Activated T-helper 1 cell treated with anti-CD3 and anti-CD28 coated beads, Interleukin-12 subunit alpha, Interleukin-12 subunit beta, Interleukin-2, Interleukin-4 antibody, amounts not matched to agents 30 ng/mL and 10 ng/mL and 1 ng/mL, durations not matched to agents 14 hours and 24 hours and 36 hours (primary cell): Measurements from ENCODE around the gene KISS1R. TPM values are rescaled to one million over a fixed set of nuclear protein-coding genes. Genes with fewer than 3 reads are reported as not detected.

Source experiments
- DNase-seq: peaks from one replicate; pipeline ENCODE4 v3.0.0; 2021; ENCODE audit warnings: low spot score
- H3K27ac Mint-ChIP-seq: one replicate; pipeline ENCODE4 v1.8.0; 2021; ENCODE audit warnings: mild to moderate bottlenecking, mixed read lengths
- H3K27me3 Mint-ChIP-seq: one replicate; pipeline ENCODE4 v1.8.0; 2022; ENCODE audit warnings: mild to moderate bottlenecking, moderate library complexity, mixed read lengths; ENCODE audit not compliant: insufficient read depth
- H3K36me3 Mint-ChIP-seq: one replicate; pipeline ENCODE4 v1.8.0; 2021; ENCODE audit warnings: low read depth, mixed read lengths
- H3K4me1 Mint-ChIP-seq: one replicate; pipeline ENCODE4 v1.8.0; 2021; ENCODE audit warnings: low read depth, mixed read lengths
- H3K4me3 Mint-ChIP-seq: one replicate; pipeline ENCODE4 v1.8.0; 2021; ENCODE audit warnings: mild to moderate bottlenecking, moderate library complexity, mixed read lengths
- H3K9me3 Mint-ChIP-seq: one replicate; pipeline ENCODE4 v1.8.0; 2021; ENCODE audit warnings: mixed read lengths
- intact Hi-C: fragments of 100-400 bp; cut with micrococcal nuclease; formaldehyde crosslinking; loops from one replicate; pipeline ENCODE4 v1.15.1; 2024
- total RNA-seq: library from RNA; stranded (reverse); gene quantifications from 2 replicates; pipeline ENCODE4 v1.2.3, GENCODE V29; 2022

KISS1R gene
- total RNA-seq, 1 donor from 2014 or later: 8.9 TPM

GRCh38 chr19:966485-967088, 49.5 kb downstream of the KISS1R start:
- Mint-ChIP-seq H3K27me3 (no peaks in the 10 kb centered on the region), H3K27ac (no peak overlapping the region), H3K36me3 (peaks cover 30% of the 10 kb centered on the region), H3K9me3 (peaks cover 8% of the 10 kb centered on the region), H3K4me1 (no peaks in the 10 kb centered on the region), H3K4me3 (no peak overlapping the region)
- intact Hi-C loops: no loop called here
- no peak for DNase-seq

Other genes starting within 250 kb of the KISS1R start
- 5.5 and 5.6 TPM in 2 replicates for gene FSTL3, start 240.9 kb upstream of the KISS1R start, total RNA-seq
- not detected in 2 replicates for gene PRSS57, start 221.9 kb upstream of the KISS1R start, total RNA-seq
- 0.18 TPM in 1 of 2 replicates, not detected in the other for gene PALM, start 208.4 kb upstream of the KISS1R start, total RNA-seq
- not detected in 2 replicates for gene MISP, start 166.2 kb upstream of the KISS1R start, total RNA-seq
- 735 and 829 TPM in 2 replicates for gene PTBP1, start 119.9 kb upstream of the KISS1R start, total RNA-seq
- not detected in 2 replicates for gene PLPPR3, start 95.4 kb upstream of the KISS1R start, total RNA-seq
- gene AZU1, start 89.5 kb upstream of the KISS1R start, total RNA-seq: not detected in 2 replicates
- not detected in 2 replicates for gene PRTN3, start 76.3 kb upstream of the KISS1R start, total RNA-seq
- not detected in 2 replicates for gene ELANE, start 65.0 kb upstream of the KISS1R start, total RNA-seq
- 0.91 and 1.2 TPM in 2 replicates for gene CFD, start 57.7 kb upstream of the KISS1R start, total RNA-seq
- 62.1 and 62.5 TPM in 2 replicates for gene MED16, start 24.1 kb upstream of the KISS1R start, total RNA-seq
- gene RNU6-9, start 23.8 kb upstream of the KISS1R start, total RNA-seq: not detected in 2 replicates
- 94.3 and 96.4 TPM in 2 replicates for gene R3HDM4, start 4.1 kb upstream of the KISS1R start, total RNA-seq
- 32.5 and 35.0 TPM in 2 replicates for gene ARID3A, start 8.7 kb downstream of the KISS1R start, total RNA-seq
- gene WDR18, start 67.0 kb downstream of the KISS1R start, total RNA-seq: 105 and 108 TPM in 2 replicates
- not detected in 2 replicates for gene GRIN3B, start 83.1 kb downstream of the KISS1R start, total RNA-seq
- 162 and 170 TPM in 2 replicates for gene TMEM259, start 103.8 kb downstream of the KISS1R start, total RNA-seq
- gene RNU6-2, start 104.2 kb downstream of the KISS1R start, total RNA-seq: not detected in 2 replicates
- 112 and 114 TPM in 2 replicates for gene CNN2, start 109.3 kb downstream of the KISS1R start, total RNA-seq
- gene ABCA7, start 122.8 kb downstream of the KISS1R start, total RNA-seq: 15.8 and 18.3 TPM in 2 replicates
- gene ARHGAP45, start 149.8 kb downstream of the KISS1R start, total RNA-seq: 201 and 202 TPM in 2 replicates
- gene POLR2E, start 178.0 kb downstream of the KISS1R start, total RNA-seq: 265 and 282 TPM in 2 replicates
- gene GPX4, start 186.7 kb downstream of the KISS1R start, total RNA-seq: 236 and 241 TPM in 2 replicates